Liver (tissue), 3 donors: Measurements from ENCODE around the gene UBTD1.

Source experiments
- FOXA1 ChIP-seq: IDR thresholded peaks from 2 replicates; pipeline ENCODE4 v1.6.1; 2016; ENCODE audit warnings: antibody characterized with exemption
- GABPA ChIP-seq, 2 donors: IDR thresholded peaks in 1 of 2; conservative IDR thresholded peaks in 1 of 2; 2 replicates each; pipeline ENCODE4 v1.6.1; 2016; ENCODE audit warnings: antibody characterized with exemption in 2 of 2, mild to moderate bottlenecking in 1 of 2, moderate library complexity in 1 of 2
- HNF4G ChIP-seq: IDR thresholded peaks from 2 replicates; pipeline ENCODE4 v1.6.1; 2016; ENCODE audit warnings: antibody characterized with exemption
- RXRA ChIP-seq, 2 donors: IDR thresholded peaks; 2 replicates each; pipeline ENCODE4 v1.6.1; 2017 to 2018; ENCODE audit warnings: antibody characterized with exemption in 2 of 2, mild to moderate bottlenecking in 1 of 2
- YY1 ChIP-seq: IDR thresholded peaks from 2 replicates; pipeline ENCODE4 v1.6.1; 2016; ENCODE audit warnings: antibody characterized with exemption, mild to moderate bottlenecking
- TF ChIP-seq, protein P1 (sequence below): IDR thresholded peaks from 2 replicates; pipeline ENCODE4 v1.6.1; 2016; ENCODE audit warnings: antibody characterized with exemption
- TF ChIP-seq, protein P2 (sequence below): fragments of 150-350 bp; IDR thresholded peaks from 2 replicates; pipeline ENCODE4 v1.5.1; 2017; ENCODE audit warnings: improper control_type of control experiment, low read depth, low read length; ENCODE audit not compliant: missing input control
- TF ChIP-seq, protein P3 (sequence below): IDR thresholded peaks from 2 replicates; pipeline ENCODE4 v1.6.1; 2016; ENCODE audit warnings: antibody characterized with exemption, mild to moderate bottlenecking
- donor health status: healthy.
- donor health status: healthy.

DNA sequence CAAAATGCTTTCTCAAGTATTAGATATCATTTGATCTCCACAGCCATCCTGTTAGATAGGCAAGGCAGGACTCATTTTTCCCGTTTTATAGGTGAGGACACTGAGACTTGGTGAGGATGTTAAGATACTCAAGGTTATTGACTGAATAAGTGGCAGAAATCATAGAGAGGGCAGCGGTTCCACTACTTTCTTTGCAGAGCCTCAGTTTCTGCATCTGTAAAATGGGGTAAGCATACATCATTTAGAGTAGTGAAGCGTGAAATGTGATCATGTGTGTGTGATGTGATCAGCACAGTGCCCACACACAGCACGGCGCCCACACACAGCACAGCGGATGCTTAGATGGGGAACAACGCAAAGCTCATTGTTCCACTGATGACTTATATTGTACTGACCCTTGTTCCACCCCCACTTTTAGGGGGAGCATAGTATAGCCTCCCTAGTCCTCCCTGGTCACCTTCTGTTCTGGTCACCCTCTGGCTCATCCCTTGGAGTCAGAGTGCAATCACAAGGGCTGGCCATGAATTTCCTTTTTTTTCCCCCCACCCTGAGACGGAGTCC is 10.5 kb downstream of the UBTD1 start:
- TF ChIP-seq, protein P1, sequence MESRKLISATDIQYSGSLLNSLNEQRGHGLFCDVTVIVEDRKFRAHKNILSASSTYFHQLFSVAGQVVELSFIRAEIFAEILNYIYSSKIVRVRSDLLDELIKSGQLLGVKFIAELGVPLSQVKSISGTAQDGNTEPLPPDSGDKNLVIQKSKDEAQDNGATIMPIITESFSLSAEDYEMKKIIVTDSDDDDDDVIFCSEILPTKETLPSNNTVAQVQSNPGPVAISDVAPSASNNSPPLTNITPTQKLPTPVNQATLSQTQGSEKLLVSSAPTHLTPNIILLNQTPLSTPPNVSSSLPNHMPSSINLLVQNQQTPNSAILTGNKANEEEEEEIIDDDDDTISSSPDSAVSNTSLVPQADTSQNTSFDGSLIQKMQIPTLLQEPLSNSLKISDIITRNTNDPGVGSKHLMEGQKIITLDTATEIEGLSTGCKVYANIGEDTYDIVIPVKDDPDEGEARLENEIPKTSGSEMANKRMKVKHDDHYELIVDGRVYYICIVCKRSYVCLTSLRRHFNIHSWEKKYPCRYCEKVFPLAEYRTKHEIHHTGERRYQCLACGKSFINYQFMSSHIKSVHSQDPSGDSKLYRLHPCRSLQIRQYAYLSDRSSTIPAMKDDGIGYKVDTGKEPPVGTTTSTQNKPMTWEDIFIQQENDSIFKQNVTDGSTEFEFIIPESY = no peak
- TF ChIP-seq, protein P2, sequence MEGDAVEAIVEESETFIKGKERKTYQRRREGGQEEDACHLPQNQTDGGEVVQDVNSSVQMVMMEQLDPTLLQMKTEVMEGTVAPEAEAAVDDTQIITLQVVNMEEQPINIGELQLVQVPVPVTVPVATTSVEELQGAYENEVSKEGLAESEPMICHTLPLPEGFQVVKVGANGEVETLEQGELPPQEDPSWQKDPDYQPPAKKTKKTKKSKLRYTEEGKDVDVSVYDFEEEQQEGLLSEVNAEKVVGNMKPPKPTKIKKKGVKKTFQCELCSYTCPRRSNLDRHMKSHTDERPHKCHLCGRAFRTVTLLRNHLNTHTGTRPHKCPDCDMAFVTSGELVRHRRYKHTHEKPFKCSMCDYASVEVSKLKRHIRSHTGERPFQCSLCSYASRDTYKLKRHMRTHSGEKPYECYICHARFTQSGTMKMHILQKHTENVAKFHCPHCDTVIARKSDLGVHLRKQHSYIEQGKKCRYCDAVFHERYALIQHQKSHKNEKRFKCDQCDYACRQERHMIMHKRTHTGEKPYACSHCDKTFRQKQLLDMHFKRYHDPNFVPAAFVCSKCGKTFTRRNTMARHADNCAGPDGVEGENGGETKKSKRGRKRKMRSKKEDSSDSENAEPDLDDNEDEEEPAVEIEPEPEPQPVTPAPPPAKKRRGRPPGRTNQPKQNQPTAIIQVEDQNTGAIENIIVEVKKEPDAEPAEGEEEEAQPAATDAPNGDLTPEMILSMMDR = no peak
- TF ChIP-seq YY1 = no peak
- no peak for TF ChIP-seq GABPA (IDR thresholded peaks at IDR 0.05 in 1 of 2, conservative IDR thresholded peaks at IDR 0.05 in 1 of 2)
- TF ChIP-seq HNF4G = no peak
- no peak for TF ChIP-seq RXRA (IDR thresholded peaks at IDR 0.05)
- no peak for TF ChIP-seq FOXA1
- TF ChIP-seq, protein P3, sequence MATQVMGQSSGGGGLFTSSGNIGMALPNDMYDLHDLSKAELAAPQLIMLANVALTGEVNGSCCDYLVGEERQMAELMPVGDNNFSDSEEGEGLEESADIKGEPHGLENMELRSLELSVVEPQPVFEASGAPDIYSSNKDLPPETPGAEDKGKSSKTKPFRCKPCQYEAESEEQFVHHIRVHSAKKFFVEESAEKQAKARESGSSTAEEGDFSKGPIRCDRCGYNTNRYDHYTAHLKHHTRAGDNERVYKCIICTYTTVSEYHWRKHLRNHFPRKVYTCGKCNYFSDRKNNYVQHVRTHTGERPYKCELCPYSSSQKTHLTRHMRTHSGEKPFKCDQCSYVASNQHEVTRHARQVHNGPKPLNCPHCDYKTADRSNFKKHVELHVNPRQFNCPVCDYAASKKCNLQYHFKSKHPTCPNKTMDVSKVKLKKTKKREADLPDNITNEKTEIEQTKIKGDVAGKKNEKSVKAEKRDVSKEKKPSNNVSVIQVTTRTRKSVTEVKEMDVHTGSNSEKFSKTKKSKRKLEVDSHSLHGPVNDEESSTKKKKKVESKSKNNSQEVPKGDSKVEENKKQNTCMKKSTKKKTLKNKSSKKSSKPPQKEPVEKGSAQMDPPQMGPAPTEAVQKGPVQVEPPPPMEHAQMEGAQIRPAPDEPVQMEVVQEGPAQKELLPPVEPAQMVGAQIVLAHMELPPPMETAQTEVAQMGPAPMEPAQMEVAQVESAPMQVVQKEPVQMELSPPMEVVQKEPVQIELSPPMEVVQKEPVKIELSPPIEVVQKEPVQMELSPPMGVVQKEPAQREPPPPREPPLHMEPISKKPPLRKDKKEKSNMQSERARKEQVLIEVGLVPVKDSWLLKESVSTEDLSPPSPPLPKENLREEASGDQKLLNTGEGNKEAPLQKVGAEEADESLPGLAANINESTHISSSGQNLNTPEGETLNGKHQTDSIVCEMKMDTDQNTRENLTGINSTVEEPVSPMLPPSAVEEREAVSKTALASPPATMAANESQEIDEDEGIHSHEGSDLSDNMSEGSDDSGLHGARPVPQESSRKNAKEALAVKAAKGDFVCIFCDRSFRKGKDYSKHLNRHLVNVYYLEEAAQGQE = no peak
